Epithelial cell of proximal tubule (primary cell): ENCODE results near the gene CEP126. TPM values are rescaled to one million over a fixed set of nuclear protein-coding genes. Genes with fewer than 3 reads are reported as not detected.

ENCODE experiments used
- DNase-seq: peaks from one replicate; pipeline ENCODE4 v3.0.0-alpha.2; 2011; ENCODE audit warnings: low read depth
- H3K4me3 ChIP-seq: 2 replicates; pipeline ENCODE4 v1.5.1; 2011; ENCODE audit warnings: low read depth, mild to moderate bottlenecking, low read length
- total RNA-seq: library from RNA; depleted of rRNA; stranded (reverse); fragments of >200 nt; gene quantifications from 2 replicates; pipeline ENCODE4 v1.2.3, GENCODE V29; 2015
- TF ChIP-seq, protein P1 (sequence below): conservative IDR thresholded peaks from 2 replicates; pipeline ENCODE4 v1.5.1; 2012; ENCODE audit warnings: low read depth, mild to moderate bottlenecking, low read length

The CEP126 gene
- total RNA-seq, 1 donor from 2014 or later = 0.92 TPM

DNA sequence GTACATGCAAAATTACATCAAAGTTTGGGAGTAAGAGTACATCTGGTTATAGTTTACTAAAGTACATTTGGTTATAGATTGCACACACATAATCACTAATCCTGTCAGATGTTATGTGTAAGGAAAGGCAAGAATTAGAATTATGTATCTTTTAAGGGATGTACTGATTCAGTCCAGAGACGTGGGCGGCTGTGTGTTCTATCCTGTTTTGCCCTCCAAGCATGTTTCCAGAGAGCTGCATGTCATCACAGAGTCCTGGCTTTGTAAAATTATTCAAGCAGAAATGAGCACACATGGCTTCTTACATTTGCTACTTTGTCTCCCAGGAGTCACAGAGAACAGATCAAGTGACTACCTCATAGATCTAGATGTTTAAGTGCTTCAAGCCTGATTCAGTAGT is 33.2 kb upstream of the CEP126 start:
- TF ChIP-seq, protein P1, sequence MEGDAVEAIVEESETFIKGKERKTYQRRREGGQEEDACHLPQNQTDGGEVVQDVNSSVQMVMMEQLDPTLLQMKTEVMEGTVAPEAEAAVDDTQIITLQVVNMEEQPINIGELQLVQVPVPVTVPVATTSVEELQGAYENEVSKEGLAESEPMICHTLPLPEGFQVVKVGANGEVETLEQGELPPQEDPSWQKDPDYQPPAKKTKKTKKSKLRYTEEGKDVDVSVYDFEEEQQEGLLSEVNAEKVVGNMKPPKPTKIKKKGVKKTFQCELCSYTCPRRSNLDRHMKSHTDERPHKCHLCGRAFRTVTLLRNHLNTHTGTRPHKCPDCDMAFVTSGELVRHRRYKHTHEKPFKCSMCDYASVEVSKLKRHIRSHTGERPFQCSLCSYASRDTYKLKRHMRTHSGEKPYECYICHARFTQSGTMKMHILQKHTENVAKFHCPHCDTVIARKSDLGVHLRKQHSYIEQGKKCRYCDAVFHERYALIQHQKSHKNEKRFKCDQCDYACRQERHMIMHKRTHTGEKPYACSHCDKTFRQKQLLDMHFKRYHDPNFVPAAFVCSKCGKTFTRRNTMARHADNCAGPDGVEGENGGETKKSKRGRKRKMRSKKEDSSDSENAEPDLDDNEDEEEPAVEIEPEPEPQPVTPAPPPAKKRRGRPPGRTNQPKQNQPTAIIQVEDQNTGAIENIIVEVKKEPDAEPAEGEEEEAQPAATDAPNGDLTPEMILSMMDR = no peak
- H3K4me3 ChIP-seq = no peak overlapping the region
- DNase-seq = no peak

GRCh38 chr11:101885631-101886030 is 29.2 kb upstream of the CEP126 start:
- DNase-seq = no peak
- no peak overlapping the region for H3K4me3 ChIP-seq
- TF ChIP-seq, protein P1 = no peak

DNA sequence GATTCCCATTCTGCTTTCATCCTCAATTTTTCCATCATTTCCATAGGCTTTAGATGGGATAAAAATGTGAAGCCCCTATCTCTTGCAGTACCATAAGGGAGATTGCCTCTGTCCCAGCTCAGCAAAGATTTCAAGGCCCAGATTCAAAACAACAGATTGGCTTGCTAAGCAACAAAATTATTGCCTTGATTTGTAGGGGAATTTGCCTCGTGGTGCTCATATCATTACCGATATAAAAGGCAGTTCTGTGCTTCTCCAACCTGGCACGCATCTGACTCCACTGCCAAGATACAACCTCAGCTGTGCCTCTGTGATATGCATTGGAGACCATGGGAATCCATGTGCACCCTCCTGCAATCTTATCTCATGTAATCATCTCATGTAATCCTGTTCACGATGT is 25.0 kb upstream of the CEP126 start:
- no peak for DNase-seq
- TF ChIP-seq, protein P1 = no peak
- no peak overlapping the region for H3K4me3 ChIP-seq

GRCh38 chr11:101894505-101894904 is 20.3 kb upstream of the CEP126 start:
- no peak overlapping the region for H3K4me3 ChIP-seq
- no peak for DNase-seq
- TF ChIP-seq, protein P1 = no peak

DNA sequence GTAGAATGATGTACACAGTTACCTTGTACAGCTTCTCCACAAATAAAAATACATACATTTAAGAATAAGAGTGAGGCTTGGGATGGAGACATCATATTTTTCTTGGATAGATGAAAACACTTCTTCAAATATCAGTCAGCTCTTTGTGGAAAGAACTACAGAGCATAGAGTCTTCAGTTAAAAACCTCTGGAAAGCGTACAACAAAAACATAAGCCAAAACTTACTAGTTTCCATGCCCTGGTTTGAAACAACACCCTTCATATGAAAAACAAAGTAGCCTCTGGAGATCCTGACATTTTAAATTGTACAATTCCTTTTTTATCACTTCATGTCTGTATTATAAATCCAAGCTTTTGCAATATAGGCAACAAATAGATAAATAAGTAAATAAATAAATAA is 7.0 kb upstream of the CEP126 start:
- TF ChIP-seq, protein P1 = no peak
- H3K4me3 ChIP-seq = no peak overlapping the region
- DNase-seq = no peak

- DNase-seq = no peak
- TF ChIP-seq, protein P1 = no peak
- H3K4me3 ChIP-seq = no peak overlapping the region
Measured at GRCh38 chr11:101909087-101909486, 5.7 kb upstream of the CEP126 start.

GRCh38 chr11:101912823-101913284 is 2.0 kb upstream of the CEP126 start:
- no peak for DNase-seq
- TF ChIP-seq, protein P1 = no peak
- no peak overlapping the region for H3K4me3 ChIP-seq
